ENCODE data around the gene ZNF492. TPM values are rescaled to one million over a fixed set of nuclear protein-coding genes. Genes with fewer than 3 reads are reported as not detected.

ZNF492 gene
- total and polyA plus RNA-seq, 2 of the 8 experiments (the other 6 are each of a cell fraction or from before 2014, with no cell fraction given) = not detected

DNA sequence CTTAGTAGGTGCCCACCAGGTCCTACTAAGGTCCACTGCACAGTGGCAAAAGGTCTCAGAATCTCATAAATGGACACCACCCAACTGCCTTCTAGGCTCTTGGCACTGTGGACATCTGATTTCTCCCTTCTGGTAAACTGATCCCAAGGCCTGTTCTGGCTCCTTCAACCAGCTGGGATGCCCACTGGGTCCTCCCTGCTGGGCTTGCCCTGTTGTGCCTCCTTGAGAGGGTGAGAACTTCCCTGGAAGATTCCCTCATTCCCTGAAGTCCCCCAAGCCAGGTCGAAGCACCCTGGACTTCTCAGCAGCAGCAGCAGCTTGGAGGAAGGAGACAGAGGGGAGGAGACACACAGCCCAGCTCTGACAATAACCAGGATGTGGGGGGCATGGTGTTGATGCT, 6.6 kb upstream of the ZNF492 start:
- Histone ChIP-seq H3K27ac (ENCODE audit: low read depth, low read length) (no peak overlapping the region), H4K20me1 (replicated peaks in 1 of 2; ENCODE audit: control insufficient read depth in 1 of 2, insufficient read depth in 2 of 2, low read length in 2 of 2) (no peaks in the 10 kb centered on the region), H2BK120ac (replicated peaks; ENCODE audit: low read depth, low read length) (no peak overlapping the region), H2BK15ac (ENCODE audit: low read length) (no peak overlapping the region), H3K56ac (replicated peaks; ENCODE audit: insufficient read length, low read depth, low read length) (no peak overlapping the region), H3K79me1 (ENCODE audit: low read depth, low read length) (no peaks in the 10 kb centered on the region), H3K4me3 (ENCODE audit: extremely low read depth in 1 of 4, insufficient read depth in 2 of 4, low read depth in 3 of 4, low read length in 4 of 4) (no peak overlapping the region), H4K8ac (ENCODE audit: extremely low read depth, insufficient read depth, low read length) (no peak overlapping the region), H3K9me3 (ENCODE audit: insufficient read depth in 2 of 2, low read depth in 1 of 2, low read length in 1 of 2) (peaks cover 42 to 85% of the 10 kb centered on the region in 2 experiments; a peak in 3 of 4 replicates), H2AFZ (ENCODE audit: low read length) (no peak overlapping the region), H3K36me3 (ENCODE audit: control insufficient read depth in 2 of 4, insufficient read depth in 4 of 4, low read length in 3 of 4) (peaks cover 0 to 5% (median 0%) of the 10 kb centered on the region in 4 experiments; a peak in 1 of 8 replicates), H2BK12ac (ENCODE audit: low read depth, low read length) (no peak overlapping the region), H3K4me1 (replicated peaks in 1 of 4; ENCODE audit: control insufficient read depth in 3 of 4, insufficient read depth in 4 of 4, low read length in 3 of 4) (no peaks in the 10 kb centered on the region), H3K4me2 (ENCODE audit: insufficient read depth in 1 of 2, low read depth in 2 of 2, low read length in 2 of 2) (no peak overlapping the region), H3K14ac (ENCODE audit: insufficient read length) (no peak overlapping the region), H4K91ac (replicated peaks; ENCODE audit: insufficient read length, low read length) (no peak overlapping the region), H4K5ac (ENCODE audit: insufficient read length, low read depth, low read length) (no peak overlapping the region), H3K23me2 (ENCODE audit: low read depth, low read length) (no peaks in the 10 kb centered on the region), H3K9ac (replicated peaks in 1 of 4; ENCODE audit: extremely low read depth in 1 of 4, low read depth in 3 of 4, low read length in 3 of 4) (no peak overlapping the region), H2AK5ac (ENCODE audit: low read depth, low read length) (no peak overlapping the region), H3K79me2 (ENCODE audit: control insufficient read depth in 1 of 2, insufficient read depth in 2 of 2, low read length in 2 of 2) (no peaks in the 10 kb centered on the region), H2BK20ac (ENCODE audit: low read length) (no peak overlapping the region), H3K23ac (ENCODE audit: insufficient read length) (no peak overlapping the region), H3K27me3 (replicated peaks in 1 of 4; ENCODE audit: control insufficient read depth in 3 of 4, extremely low read depth in 1 of 4, insufficient read depth in 3 of 4, low read length in 3 of 4) (no peaks in the 10 kb centered on the region), H3K4ac (replicated peaks; ENCODE audit: insufficient read length, low read depth, low read length) (no peak overlapping the region), H2BK5ac (ENCODE audit: low read depth, low read length) (no peak overlapping the region), H3K18ac (ENCODE audit: extremely low read depth, low read length) (no peak overlapping the region)
- 60% methylated on average over 1 of the region's 1 CpG; no CpG with 5 or more reads in 1 of the 2 experiments for WGBS, 2 experiments (ENCODE audit: extremely low coverage in 1 of 2, insufficient coverage in 1 of 2, insufficient read length in 1 of 2, insufficient replicate concordance in 2 of 2, low coverage in 1 of 2, low lambda C conversion rate in 2 of 2, missing lambda C conversion rate in 1 of 2)
- FAIRE-seq (no peak), DNase-seq (ENCODE audit: low read depth in 1 of 2, low spot score in 2 of 2) (no peak)
- POLR2A ChIA-PET (ENCODE audit: partially characterized antibody) = no interaction called here
- TF ChIP-seq SP4 (IDR thresholded peaks at IDR 0.05; ENCODE audit: low read length) (no peak), SRF (IDR thresholded peaks at IDR 0.05; ENCODE audit: low read depth, low read length) (no peak), CREB1 (IDR thresholded peaks at IDR 0.05) (no peak), TBP (IDR thresholded peaks at IDR 0.05; ENCODE audit: low read depth, low read length) (no peak), POU5F1 (IDR thresholded peaks at IDR 0.05; ENCODE audit: low read depth, low read length) (no peak), KDM5A (IDR thresholded peaks at IDR 0.05; ENCODE audit: low read length) (no peak), CEBPB (IDR thresholded peaks at IDR 0.05; ENCODE audit: low read depth, low read length) (no peak), MAFK (IDR thresholded peaks at IDR 0.05; ENCODE audit: low read depth, low read length) (no peak)
- CTCF ChIA-PET (ENCODE audit: partially characterized antibody) = no interaction called here

All from H1 (cell line).